ENCODE results near the gene HP1BP3.
"Not testable (repeated sequence)": the region's sequence is repeated elsewhere in the genome, so short reads cannot be mapped to it uniquely, and the experiment has no call there.

The HP1BP3 gene

GRCh38 chr1:20787029-20787839 is at the start of gene HP1BP3:
Gene HP1BP3, minus strand, starts transcription at chr1:20787307. Its CDS starts 6,867 bp downstream, at chr1:20780440.
- DNase-seq = peak; percentile 94

DNA sequence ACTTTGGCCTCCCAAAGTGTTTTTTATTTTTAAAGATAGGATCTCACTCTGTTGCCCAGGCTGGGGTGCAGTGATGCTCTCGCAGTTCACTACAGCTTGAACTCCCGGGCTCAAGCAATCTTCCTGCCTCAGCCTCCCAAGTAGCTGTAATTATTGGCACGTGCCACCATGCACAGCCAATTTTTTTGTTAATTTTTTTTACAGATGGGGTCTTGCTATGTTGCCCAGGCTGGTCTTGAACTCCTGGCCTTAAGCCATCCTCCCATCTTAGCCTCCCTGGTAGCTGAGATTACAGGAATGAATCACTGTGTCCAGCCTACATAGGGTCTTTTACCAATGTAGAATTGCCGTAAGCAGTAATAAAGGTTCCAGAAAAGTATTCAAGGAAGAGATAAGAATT is 49.1 kb upstream of the HP1BP3 start:
- DNase-seq = no peak

DNA sequence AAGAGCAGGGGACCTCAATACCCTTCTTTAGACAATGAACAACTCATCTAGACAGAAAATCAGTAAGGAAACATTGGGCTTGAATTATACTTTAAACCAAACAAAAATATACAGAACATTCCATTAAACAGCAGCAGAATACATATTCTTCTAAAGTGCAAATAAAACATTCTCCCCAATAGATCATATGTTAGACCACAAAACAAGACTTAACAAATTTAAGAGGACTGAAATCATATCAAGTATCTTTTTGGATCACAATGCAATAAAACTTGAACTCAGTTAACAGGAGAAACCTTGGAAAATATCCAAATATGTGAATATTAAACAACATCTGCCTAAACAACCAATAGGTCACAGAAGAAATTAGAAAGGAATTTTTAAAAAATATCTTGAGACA is 47.7 kb upstream of the HP1BP3 start:
- DNase-seq = no peak

DNA sequence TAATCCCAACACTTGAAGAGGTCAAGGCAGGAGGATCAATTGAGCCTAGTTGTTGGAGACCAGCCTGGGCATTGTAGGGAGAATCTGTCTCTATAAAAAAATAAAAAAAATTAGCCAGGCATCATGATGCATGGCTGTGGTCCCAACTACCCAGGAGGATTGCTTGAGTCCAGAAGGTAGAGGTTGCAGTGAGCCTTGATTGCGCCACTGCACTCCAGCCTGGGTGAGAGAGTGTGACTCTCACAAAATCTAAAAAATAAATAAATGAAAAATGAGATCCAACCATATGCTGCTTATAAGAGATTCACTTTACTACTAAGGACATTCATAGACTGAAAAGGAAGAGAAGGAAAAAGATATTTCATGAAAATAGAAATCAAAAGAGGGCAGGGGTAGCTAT is 47.1 kb upstream of the HP1BP3 start:
- no peak for DNase-seq

DNA sequence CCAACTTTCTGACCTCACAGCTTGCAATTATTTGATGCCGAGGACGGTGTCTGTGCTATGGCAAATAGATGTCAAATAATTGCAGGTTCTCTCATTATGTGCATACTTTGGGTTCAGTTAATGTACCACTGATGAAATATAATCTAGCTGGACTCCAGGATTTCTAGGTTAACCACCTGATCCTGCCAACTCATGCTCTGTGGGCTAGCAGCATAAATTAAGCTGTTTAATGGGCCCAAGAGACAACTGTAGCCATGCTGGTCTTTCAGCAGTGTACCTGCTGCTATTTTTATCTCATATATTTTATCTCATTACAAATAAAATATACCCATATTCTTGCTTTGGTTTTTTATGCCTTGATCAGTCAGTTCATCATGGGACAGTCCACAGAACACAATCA is 43.3 kb upstream of the HP1BP3 start:
- DNase-seq = no peak

DNA sequence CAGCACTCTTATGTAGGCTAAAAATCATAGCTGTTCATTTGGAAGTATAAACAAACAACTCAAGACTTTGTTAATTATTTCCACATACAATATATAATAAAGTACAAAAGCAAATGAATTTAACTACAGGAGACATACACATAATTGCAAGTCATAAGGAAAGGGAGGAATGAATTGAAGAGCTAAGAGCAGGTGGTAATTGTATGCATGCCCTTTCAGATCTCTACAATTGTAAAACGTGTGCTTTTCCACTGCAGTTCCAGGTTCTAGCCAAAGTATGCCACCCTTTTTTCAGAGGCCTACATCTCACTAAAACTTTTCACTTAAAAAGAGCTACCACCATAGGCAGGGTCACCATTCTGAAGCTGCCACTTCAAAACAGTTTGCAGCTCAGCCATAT is 42.8 kb upstream of the HP1BP3 start:
- DNase-seq = no peak

DNA sequence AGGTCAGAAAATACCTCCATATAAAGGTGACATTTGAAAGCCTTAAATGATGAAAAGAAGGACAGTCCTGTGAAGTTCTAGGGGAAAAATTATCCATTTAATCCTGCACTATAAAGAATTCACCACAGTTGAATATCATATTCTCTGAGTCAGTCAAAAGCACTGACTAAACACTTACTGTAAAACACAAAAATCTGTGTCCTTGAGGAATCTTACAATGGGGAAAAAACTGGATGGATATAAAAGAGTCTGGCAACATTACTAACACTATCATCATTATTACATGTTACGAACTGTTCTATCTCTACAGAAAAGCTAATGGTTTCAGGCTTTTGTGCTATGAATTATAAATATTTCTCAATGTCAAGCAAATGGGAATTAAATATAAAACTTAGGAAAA is 42.4 kb upstream of the HP1BP3 start:
- no peak for DNase-seq

- DNase-seq = no peak
These were observed 36.7 kb upstream of the HP1BP3 start for GRCh38 chr1:20823845-20824244.

- DNase-seq = no peak
These were observed 34.4 kb upstream of the HP1BP3 start for GRCh38 chr1:20821466-20821865.

DNA sequence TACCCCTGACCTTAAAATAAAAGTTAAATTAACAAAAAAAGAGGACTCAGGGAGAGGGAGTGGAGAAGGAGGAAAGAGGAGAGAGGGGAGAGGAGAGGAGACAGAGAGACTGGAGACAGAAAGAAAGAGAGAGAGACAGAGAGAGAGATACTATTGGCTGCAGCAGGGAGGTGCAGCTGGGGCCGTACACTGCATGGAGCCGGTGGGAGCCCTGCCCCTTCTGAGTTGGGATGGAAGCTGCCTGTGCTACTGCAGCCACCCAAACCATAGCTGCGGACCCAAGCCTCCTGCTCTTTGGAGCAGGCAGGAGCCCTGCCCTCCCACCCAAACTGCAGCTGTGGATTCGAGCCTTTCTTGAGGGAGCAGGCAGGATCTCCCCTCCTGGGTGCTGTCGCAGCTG is 32.7 kb upstream of the HP1BP3 start:
- no peak for DNase-seq

DNA sequence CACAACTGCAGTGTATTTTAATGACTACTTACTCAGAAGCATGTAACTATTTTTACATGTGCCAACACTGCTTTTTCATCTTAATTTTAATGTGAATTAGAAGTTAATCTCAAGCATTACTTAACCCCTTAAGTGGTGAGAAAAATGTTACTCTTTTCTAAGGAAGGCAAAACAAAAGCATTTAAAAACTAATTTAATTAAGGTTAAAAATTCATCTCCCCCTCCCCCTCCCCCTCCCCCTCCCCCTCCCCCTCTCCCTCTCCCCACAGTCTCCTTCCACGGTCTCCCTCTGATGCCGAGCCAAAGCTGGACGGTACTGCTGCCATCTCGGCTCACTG is 27.4 kb upstream of the HP1BP3 start:
- DNase-seq = no peak

DNA sequence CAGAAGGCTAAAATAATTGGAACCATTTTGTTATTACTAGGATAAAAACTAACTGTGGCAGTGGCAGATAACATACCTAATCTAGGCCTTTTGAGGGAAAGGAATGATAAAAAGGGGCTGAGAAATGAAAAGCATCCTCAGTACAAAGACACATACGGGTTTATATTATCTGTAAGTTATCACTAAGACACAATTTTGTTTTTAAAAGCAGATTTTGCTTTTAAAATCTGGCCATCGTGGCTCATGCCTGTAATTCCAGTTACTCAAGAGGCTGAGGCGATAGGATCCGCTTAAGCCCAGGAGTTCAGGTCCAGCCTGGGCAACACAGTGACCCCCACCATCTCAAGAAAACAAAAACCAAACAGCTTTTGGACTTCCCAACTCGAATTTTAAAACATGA is 24.8 kb upstream of the HP1BP3 start:
- no peak for DNase-seq

DNA sequence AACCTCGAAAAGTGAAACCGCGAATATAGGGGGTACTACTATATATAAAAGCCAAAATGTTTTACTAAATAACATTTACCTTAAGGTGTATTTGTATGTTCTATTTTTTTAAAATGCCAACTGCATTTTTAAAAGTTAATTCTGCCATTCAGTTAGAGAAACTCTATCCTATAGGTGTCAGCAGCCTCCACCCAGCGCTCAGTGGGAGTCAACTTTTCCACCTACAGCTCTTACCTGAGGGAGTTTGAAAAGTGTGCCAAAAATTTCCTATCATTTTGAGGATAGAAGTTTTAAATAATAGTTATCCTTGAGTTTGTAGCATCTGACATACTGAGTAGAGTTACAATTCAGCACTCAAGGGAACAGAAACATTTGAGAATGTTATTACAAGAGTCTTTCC is 6.1 kb upstream of the HP1BP3 start:
- DNase-seq = no peak

- no peak for DNase-seq
These were observed 5.1 kb upstream of the HP1BP3 start for GRCh38 chr1:20792196-20792595.

DNA sequence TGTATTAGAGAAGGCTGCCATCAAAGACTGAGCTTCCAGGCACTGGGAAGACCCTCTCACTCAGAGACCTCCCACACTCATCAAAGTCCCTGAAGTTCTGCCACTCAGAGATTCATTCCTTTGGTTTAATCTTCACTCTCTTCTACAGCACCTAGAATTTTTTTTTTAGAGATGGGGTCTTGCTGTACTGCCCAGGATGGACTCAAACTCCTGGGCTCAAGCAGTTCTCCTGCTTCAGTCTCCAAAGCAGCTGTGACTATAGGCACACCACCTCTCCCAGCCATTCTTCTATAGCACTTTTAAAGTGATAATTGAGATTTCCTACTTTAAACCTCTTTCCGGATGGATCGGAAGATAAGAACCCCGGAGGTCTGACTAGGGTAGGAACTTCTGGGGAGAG is 3.7 kb upstream of the HP1BP3 start:
- DNase-seq = no peak

DNA sequence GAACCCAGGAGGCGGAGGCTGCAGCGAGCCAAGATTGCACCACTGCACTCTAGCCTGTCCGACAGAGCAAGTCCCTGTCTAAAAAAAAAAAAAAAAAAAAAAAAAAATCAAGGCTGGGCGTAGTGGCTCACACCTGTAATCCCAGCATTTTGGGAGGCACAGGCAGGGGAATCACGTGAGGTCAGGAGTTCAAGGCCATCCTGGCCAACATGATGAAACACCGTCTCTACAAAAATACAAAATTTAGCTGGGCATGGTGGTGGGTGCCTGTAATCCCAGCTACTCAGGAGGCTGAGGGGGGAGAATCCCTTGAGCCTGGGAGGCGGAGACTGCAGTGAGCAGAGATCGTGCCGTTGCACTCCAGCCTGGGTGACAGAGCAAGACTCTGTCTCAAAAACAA is 2.5 kb upstream of the HP1BP3 start:
- not testable (repeated sequence) for DNase-seq

DNA sequence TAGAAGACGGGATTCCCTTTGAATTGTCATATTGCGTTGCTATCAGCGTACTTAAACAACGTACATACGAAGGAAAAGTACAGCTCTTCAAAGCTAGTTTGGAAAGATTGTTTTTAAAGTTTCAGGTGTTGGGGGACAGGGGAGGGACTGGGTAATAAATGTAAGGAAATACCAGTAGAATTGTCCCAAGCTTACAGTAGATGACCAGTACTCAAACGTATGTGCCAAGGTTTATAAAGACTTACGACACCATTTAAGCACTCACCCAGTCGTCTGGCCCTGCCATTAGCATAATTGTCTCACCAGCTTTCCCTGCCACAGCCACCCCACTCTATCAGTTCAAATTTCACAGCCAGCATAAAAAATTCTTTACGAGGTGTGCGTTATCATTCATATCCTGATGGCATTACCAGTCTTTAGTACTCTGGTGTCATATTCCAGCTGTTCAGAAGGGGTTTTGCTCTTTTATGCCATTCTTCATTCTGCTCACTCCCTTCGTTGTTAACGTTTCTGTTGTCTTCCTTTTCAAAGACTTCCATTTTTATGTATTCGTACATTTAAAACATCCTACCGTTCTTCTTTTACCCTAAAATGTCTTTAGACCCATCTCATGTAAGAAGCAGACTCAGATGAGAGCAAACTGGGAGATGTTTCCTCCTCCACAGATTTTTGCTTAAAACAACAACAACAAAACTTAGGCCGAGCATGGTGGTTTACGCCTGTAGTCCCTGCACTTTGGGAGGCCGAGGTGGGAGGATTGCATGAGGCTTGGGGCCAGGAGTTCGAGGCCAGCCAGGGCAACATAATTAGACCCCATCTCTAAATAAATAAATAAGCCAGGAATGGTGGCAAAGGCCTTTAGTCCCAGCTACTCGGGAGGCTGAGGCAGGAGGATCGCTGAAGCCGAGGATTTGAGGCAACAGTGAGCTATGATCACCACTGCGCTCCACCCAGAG is 1.0 kb upstream of the HP1BP3 start:
- DNase-seq = no peak

DNA sequence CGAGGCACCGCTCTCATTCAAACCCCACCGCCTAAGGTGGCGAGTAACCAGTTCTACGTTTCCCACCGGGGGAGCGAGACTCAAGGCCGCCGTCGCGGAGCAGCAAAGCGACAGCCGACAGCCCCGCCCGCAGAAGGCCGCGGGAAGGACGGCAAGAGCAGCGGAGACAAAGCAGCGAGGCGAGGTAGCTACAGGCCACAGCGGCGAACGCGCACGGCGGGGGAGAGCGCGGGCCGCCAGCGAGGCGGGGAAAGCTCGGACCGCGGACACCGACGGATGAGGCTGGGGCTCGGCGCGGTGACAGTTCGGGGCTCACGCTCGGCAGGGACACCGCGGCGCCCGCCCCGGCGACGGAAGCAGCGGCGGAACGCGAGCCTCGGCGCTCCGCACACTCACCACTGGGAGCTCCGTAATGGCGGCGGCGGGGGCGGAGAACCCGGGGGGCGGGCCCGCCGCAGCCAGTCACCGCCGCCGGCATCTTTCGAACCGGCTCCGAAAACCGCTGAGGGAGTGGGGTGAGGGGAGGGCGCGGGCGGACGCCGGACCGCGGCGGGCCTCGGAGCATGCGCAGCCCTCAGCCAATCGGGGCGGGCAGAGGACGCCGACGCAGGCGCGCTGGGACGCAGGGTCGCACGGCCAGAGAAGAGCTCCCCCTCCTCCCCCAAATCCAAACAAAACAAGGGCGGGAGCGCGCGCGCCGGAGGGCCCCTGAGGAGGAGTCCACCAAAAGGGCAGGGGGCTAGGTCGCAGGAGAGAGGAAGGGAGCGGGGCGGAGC is 666 bp downstream of the HP1BP3 start:
- peak; percentile 97 for DNase-seq

GRCh38 chr1:20785907-20786252 is 1.2 kb downstream of the HP1BP3 start:
- no peak for DNase-seq

DNA sequence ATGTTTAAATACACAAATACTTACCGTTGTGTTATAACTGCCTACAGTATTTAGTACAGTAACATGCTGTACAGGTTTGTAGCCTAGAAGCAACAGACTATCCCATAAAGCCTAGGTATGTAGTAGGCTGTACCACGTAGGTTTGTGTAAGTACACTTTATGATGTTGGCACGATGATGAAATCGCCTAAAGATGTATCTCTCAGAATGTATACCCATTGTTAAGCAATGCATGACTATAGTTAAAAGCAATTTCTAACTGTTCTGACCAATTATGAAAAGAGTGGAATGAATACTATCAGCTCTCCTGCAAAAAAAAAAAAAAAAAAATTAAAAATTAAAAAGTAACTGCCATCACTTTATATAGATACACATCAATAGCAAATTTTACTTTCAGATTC is 11.4 kb downstream of the HP1BP3 start:
- DNase-seq = no peak

DNA sequence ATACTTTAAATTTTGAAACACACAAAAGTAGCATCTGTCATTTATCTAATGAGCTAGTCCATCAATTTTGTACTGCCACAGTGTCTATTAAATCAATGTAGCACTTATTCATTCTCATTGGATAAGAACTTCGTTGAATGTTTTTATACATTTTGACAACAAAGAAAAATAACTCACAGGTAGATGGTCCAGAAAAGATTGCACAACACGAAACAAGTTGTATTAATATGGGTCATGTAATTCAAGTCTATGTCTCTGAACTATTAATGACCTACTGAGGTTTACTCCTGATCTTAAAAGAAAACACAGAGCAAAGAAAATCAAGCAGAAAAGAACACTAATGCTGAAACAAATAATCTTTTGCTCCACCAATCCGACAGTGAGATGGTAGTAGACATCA is 15.3 kb downstream of the HP1BP3 start:
- no peak for DNase-seq

DNA sequence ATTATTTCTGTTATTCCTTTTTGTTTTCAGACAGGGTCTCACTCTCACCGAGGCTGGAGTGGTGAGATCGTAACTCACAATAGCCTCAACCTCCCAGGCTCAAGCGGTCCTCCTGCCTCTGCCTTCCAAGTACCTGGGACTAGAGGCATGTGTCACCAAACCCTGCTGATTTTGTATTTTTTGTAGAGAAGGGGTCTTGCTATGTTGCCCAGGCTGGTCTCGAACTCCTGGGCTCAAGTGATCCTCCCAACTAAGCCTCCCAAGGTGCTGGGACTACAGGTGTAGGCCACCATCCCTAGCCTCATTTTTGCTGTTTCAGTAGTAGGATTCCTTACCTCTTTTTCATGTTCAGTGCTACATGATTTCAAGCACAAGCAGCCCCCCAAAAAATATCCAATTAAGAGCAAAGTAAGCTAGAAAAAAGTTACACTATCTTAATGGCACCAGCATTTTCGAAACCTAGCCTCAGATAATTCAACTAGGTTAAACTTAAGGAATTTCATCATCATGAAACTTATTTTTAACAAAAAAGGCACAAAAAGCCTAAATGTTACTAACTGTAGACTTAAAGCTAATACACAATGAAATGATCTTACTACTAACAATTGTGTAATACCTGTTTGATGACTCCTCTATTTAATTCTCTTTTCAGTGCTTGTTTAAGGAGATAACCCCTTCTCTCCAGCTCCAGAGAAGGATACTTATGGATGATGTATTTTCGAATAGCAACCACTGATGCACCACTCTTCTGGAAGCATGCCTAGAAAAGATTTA is 16.6 kb downstream of the HP1BP3 start:
- no peak for DNase-seq

- no peak for DNase-seq
These were observed 19.8 kb downstream of the HP1BP3 start for GRCh38 chr1:20767271-20767670.

All from activated T-cell treated with anti-CD3 and anti-CD28 coated beads, Interleukin-2, amount 50 U/mL, for 1 hour (primary cell).